Kidney tubule cell (primary cell): ENCODE data around the gene SPEM1.

Source experiments
- DNase-seq: peaks from one replicate; pipeline ENCODE4 v3.0.0-alpha.2; 2018; ENCODE audit warnings: low spot score

The SPEM1 gene

GRCh38 chr17:7403043-7403726, 16.9 kb upstream of the SPEM1 start:
- peak; percentile 23 for DNase-seq

- DNase-seq = no peak
Observed at GRCh38 chr17:7403727-7403976, 16.5 kb upstream of the SPEM1 start.

GRCh38 chr17:7403977-7404736, 16.0 kb upstream of the SPEM1 start, which contains the start of gene TMEM256:
Gene TMEM256, minus strand, starts transcription at chr17:7404097. Its CDS starts 13 bp downstream, at chr17:7404084.
- DNase-seq = peak; percentile 99

- DNase-seq = no peak
Observed at GRCh38 chr17:7404737-7405349, 15.3 kb upstream of the SPEM1 start.

GRCh38 chr17:7405350-7406234, 14.5 kb upstream of the SPEM1 start:
- DNase-seq = no peak

- DNase-seq = no peak
Observed at GRCh38 chr17:7406235-7406825, 13.8 kb upstream of the SPEM1 start.

GRCh38 chr17:7407082-7407481, 13.0 kb upstream of the SPEM1 start:
- DNase-seq = no peak

- DNase-seq = no peak
Observed at GRCh38 chr17:7407485-7408251, 12.5 kb upstream of the SPEM1 start, which contains the start of gene NLGN2. Gene NLGN2, plus strand, starts transcription at chr17:7407845. Its CDS starts 411 bp downstream, at chr17:7408256.

- DNase-seq = no peak
Observed at GRCh38 chr17:7408252-7408727, 11.8 kb upstream of the SPEM1 start.

- DNase-seq = no peak
Observed at GRCh38 chr17:7408863-7409262, 11.3 kb upstream of the SPEM1 start.

GRCh38 chr17:7409716-7410115, 10.4 kb upstream of the SPEM1 start:
- no peak for DNase-seq

GRCh38 chr17:7410634-7411426, 9.3 kb upstream of the SPEM1 start:
- DNase-seq = no peak

GRCh38 chr17:7411427-7411750, 8.7 kb upstream of the SPEM1 start:
- DNase-seq = no peak

GRCh38 chr17:7413346-7413985, 6.7 kb upstream of the SPEM1 start:
- DNase-seq = no peak

GRCh38 chr17:7414837-7415236, 5.3 kb upstream of the SPEM1 start:
- no peak for DNase-seq

GRCh38 chr17:7415784-7416183, 4.3 kb upstream of the SPEM1 start:
- DNase-seq = no peak

GRCh38 chr17:7416323-7416722, 3.8 kb upstream of the SPEM1 start:
- DNase-seq = no peak

GRCh38 chr17:7417056-7417655, 3.0 kb upstream of the SPEM1 start:
- no peak for DNase-seq

- DNase-seq = no peak
Observed at GRCh38 chr17:7418472-7419152, 1.5 kb upstream of the SPEM1 start.
